Activated CD8-positive, alpha-beta memory T cell treated with anti-CD3 and anti-CD28 coated beads, Interleukin-2, amount 50 U/mL, for 24 hours (primary cell): ENCODE data around the gene CCDC106.

Source experiments
- DNase-seq: peaks from one replicate; pipeline ENCODE4 v3.0.0-alpha.2; 2020; ENCODE audit errors: extremely low read depth

CCDC106 gene

DNA sequence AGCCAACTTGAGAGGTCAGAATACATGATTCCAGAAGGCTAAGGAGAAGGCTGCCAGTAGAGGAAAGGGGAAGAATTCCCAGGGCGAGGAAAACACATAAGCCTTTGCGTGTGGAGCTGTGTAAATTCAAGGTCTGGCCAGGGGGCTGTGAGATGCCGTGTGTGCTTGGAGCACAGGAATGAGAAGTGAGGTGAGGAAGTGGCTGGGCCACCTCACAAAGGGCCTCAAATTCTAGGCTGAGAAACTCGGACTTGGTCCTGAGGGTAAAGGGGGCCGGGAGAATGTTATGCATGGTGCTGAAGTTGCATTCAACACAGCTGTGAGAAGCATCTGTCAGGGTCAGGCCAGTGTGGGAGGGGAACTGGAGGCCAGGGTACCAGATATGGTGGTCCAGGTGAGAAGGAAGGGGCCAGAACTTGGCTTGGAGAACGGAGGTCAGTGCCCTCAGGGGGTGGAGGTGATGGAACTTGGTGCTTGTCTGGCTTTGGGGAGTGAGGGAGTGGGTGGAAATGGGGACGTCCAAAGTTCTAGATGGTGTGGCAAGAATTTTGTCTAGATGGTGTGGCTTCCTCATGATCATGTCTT is 12.1 kb upstream of the CCDC106 start:
- DNase-seq = no peak

DNA sequence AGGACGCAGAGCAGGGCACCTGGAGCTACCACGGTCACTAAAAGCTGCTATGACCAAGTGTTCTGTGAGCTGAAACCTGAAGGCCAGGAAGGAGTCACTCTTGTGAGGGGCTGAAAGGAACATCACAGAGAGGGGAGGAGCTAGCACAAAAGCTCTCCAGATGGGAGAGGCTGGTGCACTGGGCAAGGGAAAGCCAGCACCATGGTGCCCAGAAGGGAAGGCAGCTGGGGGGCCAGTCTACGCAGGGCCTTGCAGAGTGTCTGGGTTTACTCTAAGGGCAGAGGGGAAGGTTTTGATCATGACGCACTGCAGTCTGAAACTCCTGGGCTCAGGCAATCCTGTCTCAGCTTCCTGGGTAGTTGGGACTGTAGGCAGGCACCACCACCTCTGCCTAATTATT is 11.3 kb upstream of the CCDC106 start:
- no peak for DNase-seq

DNA sequence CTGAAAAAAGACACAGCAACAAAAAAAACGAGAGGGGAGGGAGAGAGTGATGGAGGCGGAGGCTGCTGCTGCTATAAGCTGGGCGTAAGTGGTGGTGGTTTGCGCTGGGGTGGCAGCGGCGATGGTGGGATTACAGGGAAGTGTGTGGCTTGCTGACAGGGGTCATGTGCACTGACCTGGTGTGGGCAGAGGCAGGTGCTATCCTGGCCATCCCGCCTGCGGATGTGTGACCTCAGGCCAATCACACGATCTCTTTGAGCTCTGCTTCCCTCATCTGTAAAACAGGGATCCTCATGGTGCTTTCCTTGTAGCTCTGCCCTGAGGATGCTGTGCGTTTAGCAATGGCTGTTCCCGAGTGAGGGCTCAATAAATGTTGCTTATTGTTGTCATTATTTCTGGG is 10.5 kb upstream of the CCDC106 start:
- DNase-seq = no peak

DNA sequence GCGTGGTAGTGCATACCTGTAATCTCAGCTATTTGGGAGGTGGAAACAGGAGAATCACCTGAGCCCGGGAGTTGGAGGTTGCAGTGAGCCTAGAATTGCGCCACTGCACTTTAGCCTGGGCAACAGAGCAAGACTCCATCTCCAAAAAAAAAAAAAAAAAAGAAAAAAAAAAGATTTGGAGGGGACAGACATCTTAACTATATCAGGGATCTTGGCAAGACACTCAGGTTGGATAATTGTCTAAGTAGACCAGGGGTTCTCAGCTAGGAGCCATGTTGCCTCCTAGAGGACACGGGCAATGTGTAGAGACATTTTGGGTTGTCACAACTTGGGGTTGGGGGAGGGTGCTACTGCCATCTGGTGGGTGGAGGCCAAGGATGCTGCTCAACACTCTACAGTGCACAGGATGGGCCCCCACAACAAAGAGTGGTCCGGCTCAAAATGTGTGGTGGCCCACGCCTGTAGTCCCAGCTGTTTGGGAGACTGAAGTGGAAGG is 9.1 kb upstream of the CCDC106 start:
- no peak for DNase-seq

DNA sequence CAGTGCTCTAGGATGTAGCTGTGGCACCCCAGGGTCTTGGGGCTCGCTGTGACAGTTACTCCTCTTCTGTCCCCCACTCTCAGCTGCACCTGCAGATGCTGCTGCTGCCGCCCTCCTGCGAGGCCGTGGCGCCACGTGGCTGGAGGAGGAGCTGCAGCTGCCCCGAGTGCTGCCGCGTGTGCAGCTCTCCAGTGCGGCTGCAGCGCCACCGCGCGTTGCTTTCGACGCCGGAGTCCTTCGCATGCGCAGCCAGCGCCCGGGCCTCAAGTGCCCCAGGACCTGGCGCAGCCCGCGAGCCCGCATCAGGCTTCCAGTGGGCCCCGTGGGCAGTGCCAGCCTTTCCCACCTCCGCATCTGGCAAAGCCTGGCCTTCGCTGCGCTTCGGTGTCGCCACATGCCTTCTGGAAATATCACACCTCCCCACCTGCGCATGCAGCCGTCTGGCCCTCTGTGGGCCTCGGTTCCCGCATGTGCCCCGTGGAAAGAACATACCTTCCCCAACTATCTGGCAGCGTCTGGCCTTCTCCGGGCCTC is 7.9 kb upstream of the CCDC106 start:
- no peak for DNase-seq

DNA sequence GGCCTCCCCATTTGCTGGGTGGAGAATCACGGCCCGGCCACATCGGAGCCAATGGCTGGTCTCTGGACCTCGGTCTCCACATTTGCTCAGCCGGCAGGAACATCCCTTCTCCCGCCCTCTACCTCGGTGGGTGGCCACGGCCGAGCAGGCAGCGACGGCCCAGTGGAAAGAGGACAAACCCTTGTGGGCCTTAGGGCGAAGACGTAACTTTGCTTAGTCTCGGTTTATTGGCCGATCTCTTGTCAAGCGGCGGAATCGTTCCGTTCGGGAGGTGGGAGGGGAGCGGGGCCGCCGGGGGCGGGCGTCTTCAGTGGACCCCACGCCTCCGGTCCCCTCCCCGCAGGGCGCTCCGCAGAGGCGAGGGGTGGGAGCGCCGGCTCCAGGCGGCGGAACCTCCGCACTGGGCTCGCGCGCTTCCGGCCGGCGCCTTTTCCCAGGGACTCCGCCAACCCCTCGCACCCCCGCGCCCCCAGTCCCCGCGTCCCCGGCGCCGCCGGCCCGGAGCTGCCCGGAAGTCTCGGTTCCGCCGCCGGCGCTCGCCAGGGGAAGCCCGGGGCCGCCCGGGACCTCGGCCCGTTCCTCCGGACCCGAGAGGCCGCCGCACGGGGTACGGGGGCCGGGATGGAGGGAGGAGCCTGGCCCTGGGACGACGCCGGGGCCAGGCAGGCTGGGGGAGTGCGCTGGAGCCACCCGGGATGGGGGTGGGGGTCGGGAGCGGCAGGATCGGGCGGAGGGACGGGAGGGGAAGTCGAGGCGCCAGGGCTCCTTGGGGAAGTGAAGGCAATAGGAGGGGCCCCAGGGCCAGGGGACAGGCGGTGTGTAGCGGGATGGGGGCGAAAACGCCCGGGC is 7.2 kb upstream of the CCDC106 start, which contains the start of gene ZNF580:
Gene ZNF580, plus strand, starts transcription at position 426 of the 849 bp plus-strand sequence. CDS start 1,507 bp downstream, outside the sequence.
- DNase-seq = no peak

DNA sequence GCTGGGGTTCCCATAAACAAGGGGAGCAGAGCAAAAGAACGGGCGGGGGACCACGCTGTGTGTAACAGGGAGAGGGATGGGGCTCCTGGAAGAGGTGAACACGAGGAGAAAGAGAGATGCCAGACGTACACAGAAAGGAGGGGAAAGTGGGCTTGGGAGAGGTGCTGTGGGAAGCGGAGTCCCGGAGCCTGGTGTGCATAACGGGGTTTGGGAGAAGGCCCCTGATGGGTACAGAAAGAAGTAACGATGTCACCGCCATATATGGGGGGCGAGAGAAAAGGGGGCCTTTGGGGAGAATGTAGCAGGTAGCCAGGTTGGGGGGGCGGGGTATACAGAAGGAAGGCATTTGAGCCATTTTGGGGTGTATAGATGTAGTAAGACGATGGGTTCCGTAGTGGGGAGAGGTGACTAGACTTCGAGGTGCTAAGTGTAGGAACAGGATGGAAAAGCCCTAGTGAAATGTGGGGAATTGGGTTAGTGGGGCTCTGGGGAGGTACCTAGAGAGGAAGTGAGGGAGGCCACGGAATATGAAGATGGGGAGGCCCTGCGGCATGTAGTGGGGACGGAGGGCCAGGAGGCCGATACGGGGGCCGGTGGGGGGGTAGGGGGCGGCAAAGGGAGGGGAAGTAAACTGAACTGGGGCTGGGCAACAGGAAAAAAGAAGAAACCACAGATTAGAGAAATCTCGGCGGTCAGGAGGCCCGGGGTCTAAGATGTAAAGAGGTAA is 6.4 kb upstream of the CCDC106 start:
- DNase-seq = no peak

DNA sequence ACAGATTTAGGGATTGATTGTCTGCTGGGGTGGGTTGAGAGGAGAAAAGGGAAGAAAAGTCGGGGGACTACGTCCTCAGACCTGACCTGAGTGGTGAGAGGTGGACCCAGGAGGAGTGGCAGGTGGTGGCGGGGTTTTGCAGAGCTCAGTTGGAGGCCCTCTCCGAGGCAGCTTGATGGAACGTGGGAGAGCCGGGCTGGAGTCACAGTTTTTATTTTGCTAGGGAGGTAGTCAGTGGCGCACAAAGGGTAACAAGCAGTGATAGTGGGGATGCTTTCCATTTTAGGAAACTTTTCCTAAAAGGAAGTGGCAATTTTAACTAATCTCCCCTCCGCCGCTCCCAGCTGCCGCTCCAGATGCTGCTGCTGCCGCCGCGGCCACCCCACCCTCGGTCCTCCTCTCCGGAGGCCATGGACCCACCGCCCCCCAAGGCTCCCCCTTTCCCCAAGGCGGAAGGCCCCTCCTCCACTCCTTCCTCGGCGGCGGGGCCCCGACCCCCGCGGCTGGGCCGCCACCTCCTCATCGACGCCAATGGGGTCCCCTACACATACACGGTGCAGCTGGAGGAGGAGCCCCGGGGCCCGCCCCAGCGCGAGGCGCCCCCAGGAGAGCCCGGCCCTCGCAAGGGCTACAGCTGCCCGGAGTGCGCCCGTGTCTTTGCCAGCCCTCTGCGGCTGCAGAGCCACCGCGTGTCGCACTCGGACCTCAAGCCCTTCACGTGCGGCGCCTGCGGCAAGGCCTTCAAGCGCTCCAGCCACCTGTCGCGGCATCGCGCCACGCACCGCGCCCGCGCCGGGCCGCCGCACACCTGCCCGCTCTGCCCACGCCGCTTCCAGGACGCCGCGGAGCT is 5.6 kb upstream of the CCDC106 start:
- no peak for DNase-seq

DNA sequence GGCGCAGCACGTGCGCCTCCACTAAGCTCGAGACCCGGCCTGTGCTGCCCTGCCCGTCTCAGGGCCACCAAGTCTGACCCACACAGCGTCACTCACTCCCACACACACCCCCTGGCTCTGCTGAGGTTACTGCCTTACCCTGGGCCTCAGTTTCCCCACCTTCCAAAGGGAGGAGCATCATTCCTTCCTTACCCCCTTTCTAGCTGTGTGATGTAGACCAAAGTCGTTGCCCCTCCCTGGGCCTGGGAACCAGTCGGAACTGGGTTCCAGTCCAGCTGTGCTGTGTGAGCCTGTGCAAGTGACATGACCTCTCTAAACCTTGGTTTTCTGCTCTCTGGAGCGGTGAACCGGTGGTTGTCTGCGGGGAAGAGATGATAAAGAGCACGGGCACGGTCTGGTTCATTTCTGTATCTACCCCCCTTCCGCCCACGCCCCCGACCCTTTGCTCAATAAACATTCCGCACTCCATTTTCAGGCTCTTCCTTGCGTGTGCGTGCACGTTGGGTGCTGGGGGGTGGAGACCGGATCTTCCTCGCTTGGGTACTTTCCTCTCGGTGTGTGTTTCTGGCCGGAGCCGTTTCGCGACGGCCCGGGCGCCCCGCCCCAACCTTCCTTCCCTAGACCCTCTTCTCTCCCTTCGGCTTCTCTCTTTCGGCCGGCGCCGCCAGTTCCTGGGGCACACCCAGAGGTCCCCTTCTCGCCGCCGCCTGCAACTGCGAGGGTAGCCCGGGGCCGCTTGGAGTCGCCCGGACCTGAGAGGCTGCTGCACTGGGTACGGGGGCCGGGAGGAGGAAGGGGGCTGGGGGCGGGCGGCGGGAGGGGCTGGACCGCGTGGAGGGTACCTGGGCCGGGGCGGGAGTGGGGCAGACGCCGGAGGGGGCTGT is 4.8 kb upstream of the CCDC106 start, which contains the start of gene ZNF581:
Gene ZNF581, plus strand, starts transcription at position 647 of the 884 bp plus-strand sequence. CDS start 923 bp downstream, outside the sequence.
- DNase-seq = no peak

DNA sequence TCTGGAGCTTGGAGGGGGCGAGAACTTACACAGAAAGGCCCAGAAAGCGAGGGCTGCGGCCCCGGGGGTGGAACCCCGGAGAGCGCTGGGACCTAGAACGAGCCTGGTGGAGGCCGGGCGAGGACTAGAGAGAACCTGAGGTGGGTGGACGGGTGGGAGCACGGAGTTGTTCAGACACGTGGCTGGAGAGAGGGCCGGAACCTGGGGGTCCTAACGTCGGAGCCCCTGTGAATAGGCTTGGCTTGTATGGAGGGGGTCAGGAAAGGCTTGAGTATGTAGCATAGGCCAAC is 4.2 kb upstream of the CCDC106 start:
- no peak for DNase-seq

DNA sequence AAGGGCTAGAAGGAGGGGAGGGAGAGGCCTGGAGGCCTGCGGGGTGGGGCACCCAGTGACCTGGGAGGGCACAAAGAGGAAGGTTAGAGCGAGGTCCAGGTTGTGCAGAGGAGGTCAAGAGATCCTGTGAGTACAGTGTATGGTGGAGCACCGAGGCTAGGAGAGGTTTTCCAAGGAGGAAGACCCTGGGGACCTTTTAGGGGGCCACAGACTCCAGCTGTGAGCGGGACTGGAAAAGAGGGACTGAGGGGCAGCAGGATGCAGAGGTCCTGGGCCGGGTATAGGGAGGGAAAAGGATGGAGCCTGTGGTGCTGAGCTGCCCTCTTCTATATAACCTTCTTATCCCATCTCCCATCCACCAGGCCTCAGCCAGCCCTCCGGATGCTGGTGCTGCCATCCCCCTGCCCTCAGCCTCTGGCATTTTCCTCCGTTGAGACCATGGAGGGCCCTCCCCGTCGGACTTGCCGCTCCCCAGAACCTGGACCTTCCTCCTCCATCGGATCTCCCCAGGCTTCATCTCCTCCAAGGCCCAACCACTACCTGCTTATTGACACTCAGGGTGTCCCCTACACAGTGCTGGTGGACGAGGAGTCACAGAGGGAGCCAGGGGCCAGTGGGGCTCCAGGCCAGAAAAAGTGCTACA is 3.7 kb upstream of the CCDC106 start:
- no peak for DNase-seq

DNA sequence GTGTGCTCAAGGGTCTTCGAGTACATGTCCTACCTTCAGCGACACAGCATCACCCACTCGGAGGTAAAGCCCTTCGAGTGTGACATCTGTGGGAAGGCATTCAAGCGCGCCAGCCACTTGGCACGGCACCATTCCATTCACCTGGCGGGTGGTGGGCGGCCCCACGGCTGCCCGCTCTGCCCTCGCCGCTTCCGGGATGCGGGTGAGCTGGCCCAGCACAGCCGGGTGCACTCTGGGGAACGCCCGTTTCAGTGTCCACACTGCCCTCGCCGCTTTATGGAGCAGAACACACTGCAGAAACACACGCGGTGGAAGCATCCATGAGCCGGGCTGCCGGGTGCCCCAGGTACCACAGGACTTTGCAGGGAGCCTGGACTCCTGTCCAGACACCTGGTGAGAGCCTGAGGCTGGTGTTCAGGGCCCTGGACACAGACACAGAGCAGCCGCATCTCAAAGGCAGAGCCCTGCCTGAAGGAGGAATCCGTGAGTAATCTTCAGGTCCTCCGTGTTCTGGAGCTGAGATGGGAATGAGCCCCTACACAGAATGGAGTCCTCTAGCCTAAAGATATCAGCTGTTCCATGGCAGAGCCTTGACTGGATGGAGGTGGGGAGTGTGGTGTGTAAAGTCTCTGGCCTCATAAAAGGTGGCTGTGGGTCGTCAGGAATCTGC is 3.0 kb upstream of the CCDC106 start:
- DNase-seq = no peak

DNA sequence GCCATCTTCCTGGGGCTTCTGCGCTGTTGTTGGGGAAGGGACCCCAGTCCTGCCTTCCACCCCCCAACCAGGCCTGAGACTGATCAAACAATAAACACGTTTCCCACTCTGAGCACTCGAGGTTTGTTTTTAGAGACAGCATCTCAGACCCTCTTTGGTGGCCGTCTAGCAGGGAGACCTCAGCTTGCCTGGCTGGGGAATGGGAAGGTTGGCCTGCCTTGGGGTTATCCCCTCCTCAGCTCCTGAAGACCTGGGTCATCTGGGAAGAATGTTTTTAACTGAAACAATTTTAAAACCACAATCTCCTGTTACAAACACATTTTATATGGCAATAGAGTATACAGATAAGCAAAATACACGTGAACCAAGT is 2.5 kb upstream of the CCDC106 start:
- no peak for DNase-seq

DNA sequence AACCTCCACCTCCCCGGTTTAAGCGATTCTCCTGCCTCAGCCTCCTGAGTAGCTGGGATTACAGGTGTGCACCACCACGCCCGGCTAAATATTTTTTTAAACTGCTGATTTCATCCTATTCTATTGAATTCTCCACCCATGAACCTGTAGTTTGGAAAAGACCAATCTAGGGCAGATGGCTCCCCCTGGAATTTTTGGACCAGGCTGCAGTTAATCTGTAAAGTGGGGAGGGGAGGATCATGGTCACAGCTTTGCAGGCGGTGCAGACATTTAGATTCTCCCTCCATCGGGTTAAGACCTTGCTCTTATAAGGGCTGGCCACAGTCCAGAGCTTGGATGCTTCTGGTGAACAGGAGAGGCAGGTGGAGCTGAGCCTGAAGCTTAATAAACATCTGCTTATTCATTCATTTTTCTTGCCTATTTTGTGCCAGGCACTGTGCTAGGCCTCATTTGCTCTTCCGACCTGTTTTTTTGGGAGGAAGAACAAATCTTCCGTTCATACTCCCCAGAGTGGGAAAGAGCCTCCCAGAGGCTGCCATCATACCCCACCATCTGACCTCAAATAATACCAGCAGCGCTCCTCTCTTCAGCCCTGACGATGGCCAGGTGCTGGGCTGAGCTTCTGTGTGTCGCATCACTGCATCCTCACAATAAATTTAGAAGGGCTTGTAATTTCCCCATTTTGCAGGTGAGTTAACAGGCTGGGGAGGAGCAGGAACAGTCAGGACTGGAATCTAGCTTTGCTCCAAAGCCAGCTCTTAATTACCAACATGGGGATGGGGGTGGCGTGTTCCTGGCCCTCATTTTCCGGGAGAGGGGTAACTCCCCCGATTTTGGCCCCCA is 902 bp upstream of the CCDC106 start:
- no peak for DNase-seq

DNA sequence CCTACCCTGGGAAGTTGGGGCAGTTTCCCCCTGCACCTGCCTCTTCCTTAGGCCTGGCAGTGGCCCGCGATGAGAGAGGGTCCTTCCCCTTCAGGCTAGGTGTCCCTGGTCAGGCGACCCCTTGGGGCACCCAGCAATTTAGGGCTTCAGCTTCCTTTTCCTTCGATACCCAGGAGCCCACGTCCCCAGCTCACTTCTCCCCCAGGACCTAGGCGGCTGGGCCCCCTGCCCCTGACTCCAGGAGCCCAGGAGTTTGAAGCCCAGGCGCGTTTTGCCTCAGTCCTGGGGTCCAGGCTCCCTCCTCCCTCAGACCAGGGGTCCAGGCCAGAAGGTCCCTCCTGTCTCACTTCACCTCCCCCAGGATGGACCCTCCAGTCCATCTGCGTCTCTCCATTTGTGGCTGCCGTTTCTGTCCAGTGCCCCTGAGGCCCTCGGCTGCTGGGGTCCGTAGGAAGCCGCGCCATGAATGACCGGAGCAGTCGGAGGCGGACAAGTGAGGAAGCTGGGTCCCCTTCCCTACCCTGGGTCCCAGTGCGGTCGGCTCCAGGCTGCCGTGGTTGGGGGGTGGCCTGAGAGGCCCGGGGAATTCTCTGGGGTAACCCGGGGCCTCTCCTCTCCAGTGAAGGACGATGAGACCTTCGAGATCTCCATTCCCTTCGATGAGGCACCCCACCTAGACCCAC is 714 bp downstream of the CCDC106 start:
- DNase-seq = no peak

DNA sequence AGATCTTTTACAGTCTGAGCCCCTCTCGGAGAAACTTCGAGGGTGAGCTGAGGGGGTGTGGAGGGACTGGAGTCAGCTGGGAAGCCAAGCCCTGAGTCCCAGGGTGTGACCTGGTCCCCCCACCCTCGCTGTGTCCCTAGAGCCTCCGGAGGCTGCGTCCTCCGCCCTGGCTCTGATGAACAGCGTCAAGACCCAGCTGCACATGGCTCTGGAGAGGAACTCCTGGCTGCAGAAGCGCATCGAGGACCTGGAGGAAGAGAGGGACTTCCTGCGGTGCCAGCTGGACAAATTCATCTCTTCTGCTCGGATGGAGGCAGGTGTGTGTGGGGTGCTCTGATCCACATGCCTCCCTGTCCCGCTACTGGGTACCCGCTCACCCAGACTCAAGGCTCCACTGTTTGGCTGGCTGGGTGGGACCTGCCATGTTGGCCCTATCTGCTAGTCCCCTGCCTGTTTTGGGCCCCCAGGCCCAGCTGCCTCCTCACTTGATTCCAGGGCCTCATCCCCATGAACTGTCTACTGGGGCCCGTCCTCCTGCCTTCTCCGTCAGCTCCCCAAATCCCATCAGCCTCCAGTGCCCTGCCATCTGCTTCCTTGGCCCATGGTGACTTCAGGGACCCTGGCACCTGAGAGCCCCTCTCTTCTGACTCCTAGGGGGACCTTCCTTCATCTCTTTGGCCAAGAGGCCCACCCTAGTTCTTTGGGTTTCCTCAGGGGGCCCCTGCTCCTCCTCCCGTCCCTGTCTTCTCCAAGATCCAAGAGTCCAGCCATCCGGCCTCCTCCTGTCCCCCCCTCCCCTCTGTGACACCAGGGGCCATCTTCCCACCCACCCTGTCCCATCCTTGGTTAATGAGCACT is 1.5 kb downstream of the CCDC106 start:
- no peak for DNase-seq

DNA sequence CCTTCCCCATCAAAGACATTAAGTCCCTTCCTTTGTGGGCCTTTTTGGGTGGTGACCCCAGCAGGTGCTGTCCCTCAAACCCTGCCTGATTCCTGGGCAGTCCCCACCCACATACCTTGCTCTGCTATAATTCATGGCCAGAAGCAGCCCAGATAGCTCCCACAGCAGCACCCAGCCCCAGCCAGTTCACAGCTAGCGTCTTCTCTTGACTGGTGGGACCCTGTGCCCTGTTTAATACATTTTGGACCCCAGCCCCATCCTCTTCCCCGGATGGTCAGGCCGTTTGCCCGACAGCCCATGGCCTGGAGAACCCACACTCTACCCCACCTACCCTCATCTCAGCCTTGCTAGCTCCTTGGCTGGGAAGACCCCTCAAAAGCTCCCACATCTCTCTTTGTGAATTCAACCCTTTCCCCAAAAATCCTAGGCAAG is 2.1 kb downstream of the CCDC106 start:
- DNase-seq = no peak
